Mammary epithelial cell (primary cell): Measurements from ENCODE around the gene FZR1.

ENCODE experiments used
- EZH2 ChIP-seq: IDR thresholded peaks from 2 replicates; pipeline ENCODE4 v1.6.1; 2012; ENCODE audit warnings: low read length, inconsistent platforms, borderline replicate concordance
- TF ChIP-seq, protein P1 (sequence below), 2 donors: IDR thresholded peaks in 1 of 2; conservative IDR thresholded peaks in 1 of 2; 2 replicates each; pipeline ENCODE4 v1.5.1; 2011 to 2012; ENCODE audit warnings: inconsistent platforms in 2 of 2, low read length in 2 of 2, mild to moderate bottlenecking in 2 of 2, control low read depth in 1 of 2, low read depth in 1 of 2; ENCODE audit not compliant: insufficient read depth in 1 of 2; ENCODE audit errors: extremely low read depth in 1 of 2

DNA sequence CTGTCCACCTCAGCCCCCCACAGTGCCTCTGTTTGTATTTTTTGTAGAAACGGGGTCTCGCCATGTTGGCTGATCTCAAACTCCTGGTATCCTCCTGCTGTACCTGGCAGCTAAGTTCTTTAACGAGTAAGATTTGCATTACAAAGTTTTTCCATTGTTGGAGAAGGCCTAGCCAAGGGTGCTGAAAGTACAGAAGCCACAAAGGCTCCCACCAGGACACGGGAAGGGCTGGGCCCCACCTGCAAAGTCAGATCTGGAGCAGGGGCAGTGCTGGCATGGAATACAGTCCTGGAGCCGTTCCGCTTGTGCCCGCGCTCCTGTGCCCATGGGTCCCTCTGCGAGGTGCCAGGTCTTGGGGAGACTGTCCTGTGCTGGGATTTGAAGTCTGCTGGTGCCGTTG is 12.1 kb downstream of the FZR1 start:
- TF ChIP-seq, protein P1, sequence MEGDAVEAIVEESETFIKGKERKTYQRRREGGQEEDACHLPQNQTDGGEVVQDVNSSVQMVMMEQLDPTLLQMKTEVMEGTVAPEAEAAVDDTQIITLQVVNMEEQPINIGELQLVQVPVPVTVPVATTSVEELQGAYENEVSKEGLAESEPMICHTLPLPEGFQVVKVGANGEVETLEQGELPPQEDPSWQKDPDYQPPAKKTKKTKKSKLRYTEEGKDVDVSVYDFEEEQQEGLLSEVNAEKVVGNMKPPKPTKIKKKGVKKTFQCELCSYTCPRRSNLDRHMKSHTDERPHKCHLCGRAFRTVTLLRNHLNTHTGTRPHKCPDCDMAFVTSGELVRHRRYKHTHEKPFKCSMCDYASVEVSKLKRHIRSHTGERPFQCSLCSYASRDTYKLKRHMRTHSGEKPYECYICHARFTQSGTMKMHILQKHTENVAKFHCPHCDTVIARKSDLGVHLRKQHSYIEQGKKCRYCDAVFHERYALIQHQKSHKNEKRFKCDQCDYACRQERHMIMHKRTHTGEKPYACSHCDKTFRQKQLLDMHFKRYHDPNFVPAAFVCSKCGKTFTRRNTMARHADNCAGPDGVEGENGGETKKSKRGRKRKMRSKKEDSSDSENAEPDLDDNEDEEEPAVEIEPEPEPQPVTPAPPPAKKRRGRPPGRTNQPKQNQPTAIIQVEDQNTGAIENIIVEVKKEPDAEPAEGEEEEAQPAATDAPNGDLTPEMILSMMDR (conservative IDR thresholded peaks at IDR 0.05 in 1 of 2, IDR thresholded peaks at IDR 0.05 in 1 of 2; ENCODE audit: extremely low read depth in 1 of 2, insufficient read depth in 1 of 2, low read depth in 1 of 2, low read length in 2 of 2), result no peak
- no peak for TF ChIP-seq EZH2
